HG03469 (cell line): ENCODE measurements around the gene NAXE.
"Not testable (repeated sequence)": the region's sequence is repeated elsewhere in the genome, so short reads cannot be mapped to it uniquely, and the experiment has no call there.

Source experiments
- ATAC-seq: cut with Tn5 transposase; IDR thresholded peaks from one replicate; pipeline ENCODE4 v1.9.1; 2021; ENCODE audit warnings: mild to moderate bottlenecking, moderate library complexity, moderate number of reproducible peaks; ENCODE audit not compliant: unreplicated experiment

Gene NAXE

GRCh38 chr1:156566436-156566835 is 25.1 kb upstream of the NAXE start:
- no peak for ATAC-seq

GRCh38 chr1:156571261-156571852 is 20.2 kb upstream of the NAXE start:
- no peak for ATAC-seq

GRCh38 chr1:156571919-156572662 is 19.5 kb upstream of the NAXE start, which contains the start of gene IQGAP3:
TSS of gene IQGAP3 (minus strand) at chr1:156572565. CDS start at chr1:156572529, 36 bp downstream.
- no peak for ATAC-seq

GRCh38 chr1:156572663-156573018 is 18.9 kb upstream of the NAXE start:
- no peak for ATAC-seq

GRCh38 chr1:156574039-156574633 is 17.4 kb upstream of the NAXE start:
- ATAC-seq, result no peak

- no peak for ATAC-seq
Measured at GRCh38 chr1:156577550-156577949, 14.0 kb upstream of the NAXE start.

- ATAC-seq, result no peak
Measured at GRCh38 chr1:156578055-156578454, 13.5 kb upstream of the NAXE start.

- no peak for ATAC-seq
Measured at GRCh38 chr1:156579472-156579871, 12.1 kb upstream of the NAXE start, which contains the start of gene TTC24. TSS of gene TTC24 (plus strand) at chr1:156579723. CDS start at chr1:156581365, 1,642 bp downstream.

- ATAC-seq, result no peak
Measured at GRCh38 chr1:156581661-156582387, 9.8 kb upstream of the NAXE start.

GRCh38 chr1:156582388-156583017 is 9.1 kb upstream of the NAXE start:
- no peak for ATAC-seq

- no peak for ATAC-seq
Measured at GRCh38 chr1:156583821-156584622, 7.6 kb upstream of the NAXE start.

- no peak for ATAC-seq
Measured at GRCh38 chr1:156584813-156585212, 6.8 kb upstream of the NAXE start.

GRCh38 chr1:156586323-156586722 is 5.3 kb upstream of the NAXE start:
- no peak for ATAC-seq

- ATAC-seq, result no peak
Measured at GRCh38 chr1:156586892-156587477, 4.6 kb upstream of the NAXE start.

- ATAC-seq, result not testable (repeated sequence)
Measured at GRCh38 chr1:156587927-156588326, 3.6 kb upstream of the NAXE start.

GRCh38 chr1:156589546-156589945 is 2.0 kb upstream of the NAXE start:
- ATAC-seq, result no peak

- ATAC-seq, result no peak
Measured at GRCh38 chr1:156590326-156591180, 1.0 kb upstream of the NAXE start.

- ATAC-seq, result no peak
Measured at GRCh38 chr1:156591181-156591431, 470 bp upstream of the NAXE start.
